HFFc6 (cell line): ENCODE data around the gene SLC2A9. TPM values are rescaled to one million over a fixed set of nuclear protein-coding genes. Genes with fewer than 3 reads are reported as not detected.

ENCODE experiments used
- DNase-seq: peaks from one replicate; pipeline ENCODE4 v3.0.0-alpha.2; 2018
- H3K27ac Mint-ChIP-seq: 2 replicates; pipeline ENCODE4 v1.8.0; 2020; ENCODE audit warnings: mild to moderate bottlenecking, mixed read lengths
- H3K27me3 Mint-ChIP-seq: 2 replicates; pipeline ENCODE4 v1.8.0; 2021; ENCODE audit warnings: mild to moderate bottlenecking, moderate library complexity, mixed read lengths; ENCODE audit not compliant: insufficient read depth
- H3K36me3 Mint-ChIP-seq: 2 replicates; pipeline ENCODE4 v1.8.0; 2021; ENCODE audit warnings: low read depth, mixed read lengths
- H3K4me1 Mint-ChIP-seq: 2 replicates; pipeline ENCODE4 v1.8.0; 2020; ENCODE audit warnings: low read depth, mixed read lengths
- H3K4me3 Mint-ChIP-seq: 2 replicates; pipeline ENCODE4 v1.8.0; 2020; ENCODE audit warnings: mild to moderate bottlenecking, moderate library complexity, mixed read lengths
- H3K9me3 Mint-ChIP-seq: 2 replicates; pipeline ENCODE4 v1.8.0; 2020; ENCODE audit warnings: mild to moderate bottlenecking, mixed read lengths
- CTCF ChIP-seq: fragments of 200-600 bp; sonication (generic); IDR thresholded peaks from 2 replicates; pipeline ENCODE4 v1.5.0; 2021; ENCODE audit warnings: antibody characterized with exemption, mild to moderate bottlenecking
- total RNA-seq, 6 experiments: library from RNA; stranded (reverse); fragmentation: NEBNext Ultra II Directional; extraction: Animal tissue kit (Norgen Biotek cat#: 25700); gene quantifications; 2 replicates in 1 of 6; 3 replicates in 5 of 6; pipeline ENCODE4 v1.2.3, GENCODE V29; 2021

Gene SLC2A9
- total RNA-seq, 6 experiments from 2014 or later: 1.3 to 2.0 (median 1.6) TPM

GRCh38 chr4:9976781-9977180, 44.5 kb downstream of the SLC2A9 start:
- Mint-ChIP-seq H3K27me3 (no peaks in the 10 kb centered on the region; the same call in 1 of the 2 replicates), H3K27ac (no peak overlapping the region)

GRCh38 chr4:9976293-9976692, 45.0 kb downstream of the SLC2A9 start:
- H3K4me3 Mint-ChIP-seq: no peak overlapping the region
- TF ChIP-seq CTCF: no peak

More at GRCh38 chr4:9976781-9977180, 44.5 kb downstream of the SLC2A9 start:
- Mint-ChIP-seq H3K9me3 (peaks cover 10% of the 10 kb centered on the region), H3K4me1 (no peaks in the 10 kb centered on the region), H3K36me3 (no peaks in the 10 kb centered on the region), H3K4me3 (no peak overlapping the region)
- TF ChIP-seq CTCF: no peak
- no peak for DNase-seq

GRCh38 chr4:9971711-9972110, 49.6 kb downstream of the SLC2A9 start:
- H3K4me1 Mint-ChIP-seq: no peaks in the 10 kb centered on the region
- H3K27me3 Mint-ChIP-seq: no peaks in the 10 kb centered on the region
- TF ChIP-seq CTCF: no peak
- no peaks in the 10 kb centered on the region for H3K36me3 Mint-ChIP-seq
- peaks cover 10% of the 10 kb centered on the region for H3K9me3 Mint-ChIP-seq
- no peak for DNase-seq
- no peak overlapping the region for H3K4me3 Mint-ChIP-seq
- no peak overlapping the region for H3K27ac Mint-ChIP-seq

More at GRCh38 chr4:9976293-9976692, 45.0 kb downstream of the SLC2A9 start:
- no peak overlapping the region for H3K27ac Mint-ChIP-seq
- no peaks in the 10 kb centered on the region; the same call in 1 of the 2 replicates for H3K27me3 Mint-ChIP-seq
- no peak for DNase-seq
- no peaks in the 10 kb centered on the region for H3K36me3 Mint-ChIP-seq
- H3K9me3 Mint-ChIP-seq: peaks cover 10% of the 10 kb centered on the region
- H3K4me1 Mint-ChIP-seq: no peaks in the 10 kb centered on the region

DNA sequence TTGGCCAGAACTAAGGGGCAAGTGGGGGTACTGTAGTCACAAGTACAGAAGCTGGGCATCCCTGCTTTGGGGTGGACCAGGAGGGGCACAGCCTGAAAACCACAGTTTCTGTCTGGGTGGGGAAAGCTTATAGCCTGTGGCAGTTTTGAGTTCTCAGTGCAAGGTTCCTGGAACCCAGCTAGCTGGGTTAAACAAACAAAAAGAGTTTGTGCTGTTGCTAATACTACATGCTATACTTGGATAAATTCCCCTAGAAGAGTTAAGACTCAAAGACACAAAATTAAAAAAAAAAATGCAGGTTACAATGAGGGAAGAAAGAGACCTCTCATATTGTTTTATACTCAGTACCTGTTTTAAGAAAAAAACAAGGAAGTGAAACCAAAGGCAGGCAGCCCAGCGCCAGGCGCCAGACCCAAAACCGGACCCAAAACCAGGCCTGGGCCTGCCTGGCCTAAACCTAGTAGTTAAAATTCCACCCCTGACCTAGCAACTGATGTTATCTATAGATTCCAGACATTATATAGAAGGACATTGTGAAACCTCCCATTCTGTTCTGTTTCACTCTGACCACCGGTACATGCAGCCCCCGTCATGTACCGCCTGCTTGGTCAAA, 50.8 kb downstream of the SLC2A9 start:
- no peak overlapping the region for H3K4me3 Mint-ChIP-seq
- H3K27me3 Mint-ChIP-seq: no peaks in the 10 kb centered on the region
- H3K4me1 Mint-ChIP-seq: no peaks in the 10 kb centered on the region
- DNase-seq: no peak
- no peaks in the 10 kb centered on the region for H3K36me3 Mint-ChIP-seq
- H3K27ac Mint-ChIP-seq: no peak overlapping the region
- TF ChIP-seq CTCF: no peak
- H3K9me3 Mint-ChIP-seq: peaks cover 10% of the 10 kb centered on the region

DNA sequence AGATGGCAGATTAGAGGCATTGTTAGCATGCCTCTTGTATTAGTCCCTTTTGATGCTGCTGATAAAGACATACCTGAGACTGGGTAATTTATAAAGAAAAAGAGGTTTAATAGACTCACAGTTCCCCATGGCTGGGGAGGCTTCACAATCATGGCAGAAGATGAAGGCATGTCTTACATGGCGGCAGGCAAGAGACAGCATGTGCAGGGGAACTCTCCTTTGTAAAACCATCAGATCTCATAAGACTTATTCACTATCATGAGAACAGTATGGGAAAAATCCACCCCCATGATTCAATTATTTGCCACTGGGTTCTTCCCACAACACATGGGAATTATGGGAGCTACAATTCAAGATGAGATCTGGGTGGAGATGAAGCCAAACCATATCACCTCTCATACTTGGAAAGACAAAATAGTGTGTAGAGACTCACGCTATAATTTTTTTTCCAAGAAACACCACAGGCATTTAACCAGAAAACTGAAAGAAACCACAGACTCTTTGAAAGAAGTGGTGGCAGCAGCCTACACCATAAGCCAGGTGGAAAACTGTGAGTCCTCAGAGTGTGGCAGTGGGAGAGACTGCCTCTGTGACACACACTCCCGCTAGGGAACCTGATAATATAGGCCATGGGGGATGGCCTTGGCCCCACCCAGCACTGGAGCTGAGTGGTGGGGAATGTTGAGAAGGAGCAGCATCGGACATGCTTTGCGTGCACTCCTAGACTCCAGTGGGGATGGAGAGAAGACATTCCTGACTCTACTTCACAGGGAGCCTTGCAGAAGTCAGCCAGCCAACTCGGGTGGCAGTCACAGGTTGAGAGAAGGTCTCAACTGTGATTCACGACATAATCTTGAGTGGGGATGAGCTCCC, 51.5 kb downstream of the SLC2A9 start:
- Mint-ChIP-seq H3K36me3 (no peaks in the 10 kb centered on the region), H3K9me3 (peaks cover 10% of the 10 kb centered on the region), H3K27me3 (no peaks in the 10 kb centered on the region), H3K27ac (no peak overlapping the region), H3K4me1 (no peaks in the 10 kb centered on the region), H3K4me3 (no peak overlapping the region)
- DNase-seq: no peak
- no peak for TF ChIP-seq CTCF
